AG10803 (cell line): ENCODE measurements around the gene CASQ2.
A peak's percentile ranks its signal among the peaks of the same experiment; 100 is the strongest.

ENCODE experiments used
- DNase-seq: peaks from one replicate; pipeline ENCODE4 v3.0.0; 2010; ENCODE audit warnings: low read depth
- H3K4me3 ChIP-seq: 2 replicates; pipeline ENCODE4 v1.5.1; 2011; ENCODE audit warnings: mild to moderate bottlenecking, low read length, control low read depth
- TF ChIP-seq, protein P1 (sequence below): conservative IDR thresholded peaks from 2 replicates; pipeline ENCODE4 v1.5.1; 2011; ENCODE audit warnings: mild to moderate bottlenecking, low read length, control low read depth, inconsistent platforms

The CASQ2 gene

DNA sequence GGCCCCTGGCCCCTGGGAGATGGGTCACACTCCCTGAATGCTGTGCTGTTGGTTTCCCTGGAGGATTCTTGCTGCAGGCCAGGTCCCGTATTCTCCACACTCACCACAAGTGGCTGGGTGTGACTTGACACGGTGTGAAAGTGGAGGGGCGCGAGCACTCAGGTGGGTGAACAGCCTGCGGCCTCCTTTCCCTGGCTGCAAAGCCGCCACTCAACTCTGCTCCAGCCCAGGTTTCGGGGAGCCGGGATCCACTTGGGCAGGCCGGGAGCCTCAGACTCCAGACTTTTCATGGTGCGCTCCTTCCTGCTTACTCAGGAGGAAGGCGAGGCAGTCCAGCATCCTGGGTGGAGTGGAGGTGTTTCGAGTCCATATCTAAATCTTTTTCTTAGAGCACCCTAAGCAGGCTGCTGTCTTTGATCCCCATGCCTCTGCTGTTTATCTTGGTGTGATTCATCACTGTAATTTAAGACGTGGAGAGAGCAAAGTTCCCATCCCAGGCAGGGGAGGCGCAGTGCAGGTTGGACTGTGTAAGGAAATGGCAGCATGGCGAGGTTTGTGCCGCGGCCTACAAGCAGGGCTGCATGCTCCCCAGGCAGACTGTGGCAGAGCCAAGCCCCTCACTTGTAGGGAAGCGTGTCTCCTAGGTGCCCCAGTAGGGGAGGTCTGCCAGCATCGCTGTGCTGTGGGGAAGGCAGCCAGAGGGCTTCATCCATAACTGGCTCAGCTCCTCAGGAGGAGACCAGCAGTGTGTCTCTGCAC, 97.2 kb downstream of the CASQ2 start:
- no peak overlapping the region for H3K4me3 ChIP-seq
- TF ChIP-seq, protein P1, sequence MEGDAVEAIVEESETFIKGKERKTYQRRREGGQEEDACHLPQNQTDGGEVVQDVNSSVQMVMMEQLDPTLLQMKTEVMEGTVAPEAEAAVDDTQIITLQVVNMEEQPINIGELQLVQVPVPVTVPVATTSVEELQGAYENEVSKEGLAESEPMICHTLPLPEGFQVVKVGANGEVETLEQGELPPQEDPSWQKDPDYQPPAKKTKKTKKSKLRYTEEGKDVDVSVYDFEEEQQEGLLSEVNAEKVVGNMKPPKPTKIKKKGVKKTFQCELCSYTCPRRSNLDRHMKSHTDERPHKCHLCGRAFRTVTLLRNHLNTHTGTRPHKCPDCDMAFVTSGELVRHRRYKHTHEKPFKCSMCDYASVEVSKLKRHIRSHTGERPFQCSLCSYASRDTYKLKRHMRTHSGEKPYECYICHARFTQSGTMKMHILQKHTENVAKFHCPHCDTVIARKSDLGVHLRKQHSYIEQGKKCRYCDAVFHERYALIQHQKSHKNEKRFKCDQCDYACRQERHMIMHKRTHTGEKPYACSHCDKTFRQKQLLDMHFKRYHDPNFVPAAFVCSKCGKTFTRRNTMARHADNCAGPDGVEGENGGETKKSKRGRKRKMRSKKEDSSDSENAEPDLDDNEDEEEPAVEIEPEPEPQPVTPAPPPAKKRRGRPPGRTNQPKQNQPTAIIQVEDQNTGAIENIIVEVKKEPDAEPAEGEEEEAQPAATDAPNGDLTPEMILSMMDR, result no peak
- DNase-seq, result no peak

DNA sequence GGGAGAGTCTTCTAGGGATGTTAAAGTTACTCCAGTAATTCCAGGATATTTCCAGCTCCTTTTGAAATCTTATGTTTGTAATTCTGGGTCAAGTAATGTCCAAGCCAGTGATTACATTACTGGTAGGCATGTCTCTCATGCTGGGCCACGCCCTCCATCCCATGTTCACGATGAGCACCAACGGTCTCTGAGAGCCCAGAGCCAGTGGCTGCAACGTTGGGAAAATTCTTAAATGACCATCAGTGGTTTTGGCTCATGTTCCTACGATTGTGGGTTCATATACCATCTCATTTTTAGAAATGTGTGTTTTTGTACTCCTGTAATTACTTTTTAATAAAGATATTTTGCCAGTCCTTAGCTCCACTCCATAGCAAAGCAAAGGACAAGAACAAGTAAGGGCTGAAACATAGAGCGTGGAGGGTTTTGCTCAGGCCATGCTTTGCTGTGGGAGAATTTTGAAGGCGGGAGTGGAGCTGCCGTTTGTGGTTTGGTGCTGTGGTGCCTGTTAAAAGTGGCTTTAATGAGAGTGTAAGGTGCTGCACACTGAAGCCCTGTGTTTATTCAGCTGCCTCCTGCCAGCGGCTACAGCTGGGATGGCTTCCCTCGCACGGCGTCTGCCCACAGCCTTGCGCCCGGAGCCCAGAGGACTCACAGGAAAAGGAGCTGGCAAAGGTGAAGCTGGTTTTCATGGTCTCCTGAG, 97.9 kb downstream of the CASQ2 start:
- no peak overlapping the region for H3K4me3 ChIP-seq
- TF ChIP-seq, protein P1, result no peak
- no peak for DNase-seq

DNA sequence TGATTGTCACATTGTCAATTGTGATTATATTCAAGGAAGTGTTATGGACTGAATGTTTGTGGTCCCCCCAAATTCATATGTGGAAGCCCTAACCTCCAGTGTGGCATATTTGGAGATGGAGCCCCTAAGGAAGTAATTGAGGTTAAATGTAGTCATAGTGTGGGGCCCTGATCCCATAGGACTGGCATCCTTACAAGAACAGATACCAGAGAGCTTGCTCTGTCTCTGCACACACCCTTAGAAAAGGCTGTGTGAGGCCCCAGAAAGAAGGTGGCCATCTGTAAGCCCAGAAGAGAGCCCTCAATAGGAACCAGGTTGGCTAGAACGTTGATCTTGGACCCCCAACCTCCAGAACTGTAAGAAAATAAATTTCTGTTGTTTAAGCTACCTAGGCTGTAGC, 98.6 kb downstream of the CASQ2 start:
- no peak overlapping the region for H3K4me3 ChIP-seq
- peak; percentile 28 for DNase-seq
- TF ChIP-seq, protein P1, result no peak

DNA sequence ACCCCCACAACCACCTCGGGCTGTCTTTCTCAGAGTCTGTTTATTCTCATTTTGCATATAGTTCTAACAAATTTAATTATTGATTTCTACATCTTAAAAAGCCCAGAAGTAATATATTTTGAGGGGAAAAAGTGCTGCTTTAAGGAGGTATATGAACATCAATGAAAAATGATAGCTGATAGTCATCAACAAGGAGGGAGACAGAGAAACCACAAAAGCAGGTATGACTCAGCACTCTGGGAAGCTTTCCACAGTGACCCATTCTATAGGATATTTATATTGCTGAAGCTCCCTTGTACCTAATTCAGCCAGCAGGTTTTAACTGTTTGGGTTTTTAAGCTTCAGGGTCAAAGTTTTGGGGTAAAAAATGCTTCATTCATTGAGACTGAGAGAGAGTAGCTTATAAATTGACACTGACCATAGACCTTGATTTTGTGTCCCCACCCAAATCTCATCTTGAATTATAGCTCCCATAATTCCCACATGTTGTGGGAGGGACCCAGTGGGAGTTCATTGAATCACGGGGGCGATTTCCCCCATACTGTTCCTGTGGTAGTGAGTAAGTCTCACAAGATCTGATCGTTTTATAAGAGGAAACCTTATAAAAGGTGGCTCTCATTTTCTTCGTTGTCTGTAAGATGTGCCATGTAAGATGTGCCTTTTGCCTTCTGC, 99.4 kb downstream of the CASQ2 start:
- DNase-seq, result peak; percentile 39
- no peak overlapping the region for H3K4me3 ChIP-seq
- TF ChIP-seq, protein P1, result no peak

DNA sequence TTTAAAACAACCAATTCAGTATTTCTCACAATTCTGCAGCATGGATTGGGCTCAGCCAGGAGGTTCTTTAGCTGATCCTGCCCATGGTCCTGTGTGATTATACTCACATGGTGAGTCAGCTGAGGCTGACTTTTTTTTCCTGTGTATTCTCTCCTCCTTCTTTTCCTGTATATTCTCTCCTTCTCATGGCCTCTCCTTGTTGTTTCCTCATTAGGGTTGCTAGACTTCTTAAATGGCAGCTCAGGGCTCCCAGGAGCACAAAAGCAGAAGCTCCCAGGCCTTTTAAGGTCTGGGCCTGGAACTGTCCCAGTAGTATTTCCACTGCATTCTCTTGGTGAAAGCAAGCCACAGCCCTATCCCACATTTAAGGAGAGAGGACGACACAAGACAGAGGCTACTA, 99.9 kb downstream of the CASQ2 start:
- TF ChIP-seq, protein P1, result no peak
- H3K4me3 ChIP-seq, result no peak overlapping the region
- DNase-seq, result no peak

DNA sequence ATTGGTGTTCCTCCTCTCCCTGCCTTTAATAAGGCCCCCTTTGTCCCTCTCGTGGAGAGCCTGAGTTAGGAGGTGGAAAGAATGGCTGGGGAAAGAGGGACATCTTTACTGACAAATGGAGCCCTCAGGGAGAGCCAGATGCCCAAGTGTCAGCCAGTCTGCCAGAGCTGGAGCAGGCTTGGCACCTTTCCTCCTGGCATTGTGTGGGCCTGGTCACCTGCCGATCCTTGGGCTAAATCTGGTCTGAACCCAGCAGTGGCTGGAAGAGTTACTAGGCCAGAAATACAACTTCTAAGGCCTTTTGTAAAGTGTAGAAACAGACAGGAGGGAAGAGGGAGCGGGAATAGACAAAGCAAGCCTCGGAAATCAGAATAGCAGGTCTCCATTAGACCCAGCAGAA, 101.8 kb downstream of the CASQ2 start:
- no peak overlapping the region for H3K4me3 ChIP-seq
- DNase-seq, result no peak

More for the DNA sequence above, 101.8 kb downstream of the CASQ2 start:
- TF ChIP-seq, protein P1, result no peak
